ENCODE data around the gene SLC25A38. TPM values are rescaled to one million over a fixed set of nuclear protein-coding genes. Genes with fewer than 3 reads are reported as not detected.

The SLC25A38 gene
- total RNA-seq, 1 donor from 2014 or later: 25.6 TPM

DNA sequence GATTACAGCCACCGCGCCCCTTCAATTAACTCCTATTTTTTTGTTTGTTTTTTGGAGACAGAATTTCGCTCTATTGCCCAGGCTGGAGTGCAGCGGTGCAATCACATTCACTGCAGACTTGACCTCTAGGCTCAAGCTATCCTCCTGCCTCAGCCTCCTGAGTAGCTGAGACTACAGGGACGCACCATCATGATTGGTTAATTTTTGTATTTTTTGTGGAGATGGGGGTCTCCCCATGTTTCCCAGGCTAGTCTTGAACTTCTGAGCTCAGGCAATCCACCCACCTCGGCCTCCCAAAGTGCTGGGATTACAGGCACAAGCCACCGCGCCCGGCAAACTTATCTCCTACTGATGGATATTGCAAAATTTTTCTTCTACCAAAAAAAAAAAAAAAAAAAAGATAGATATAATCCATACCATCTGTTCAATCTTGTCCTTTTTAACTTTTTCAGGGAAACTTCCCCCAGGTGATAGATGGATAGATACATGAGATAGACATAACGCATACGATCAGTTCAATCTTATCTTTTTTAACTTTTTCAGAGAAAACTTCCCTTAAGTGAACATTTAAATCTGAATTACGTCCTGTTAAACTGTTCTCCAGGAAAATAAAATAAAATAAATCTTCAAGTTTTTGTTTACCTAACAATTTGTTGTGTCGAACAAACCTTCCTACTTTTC lies 22.7 kb downstream of the SLC25A38 start:
- H3K27ac Mint-ChIP-seq: peak overlapping the region; percentile 98

DNA sequence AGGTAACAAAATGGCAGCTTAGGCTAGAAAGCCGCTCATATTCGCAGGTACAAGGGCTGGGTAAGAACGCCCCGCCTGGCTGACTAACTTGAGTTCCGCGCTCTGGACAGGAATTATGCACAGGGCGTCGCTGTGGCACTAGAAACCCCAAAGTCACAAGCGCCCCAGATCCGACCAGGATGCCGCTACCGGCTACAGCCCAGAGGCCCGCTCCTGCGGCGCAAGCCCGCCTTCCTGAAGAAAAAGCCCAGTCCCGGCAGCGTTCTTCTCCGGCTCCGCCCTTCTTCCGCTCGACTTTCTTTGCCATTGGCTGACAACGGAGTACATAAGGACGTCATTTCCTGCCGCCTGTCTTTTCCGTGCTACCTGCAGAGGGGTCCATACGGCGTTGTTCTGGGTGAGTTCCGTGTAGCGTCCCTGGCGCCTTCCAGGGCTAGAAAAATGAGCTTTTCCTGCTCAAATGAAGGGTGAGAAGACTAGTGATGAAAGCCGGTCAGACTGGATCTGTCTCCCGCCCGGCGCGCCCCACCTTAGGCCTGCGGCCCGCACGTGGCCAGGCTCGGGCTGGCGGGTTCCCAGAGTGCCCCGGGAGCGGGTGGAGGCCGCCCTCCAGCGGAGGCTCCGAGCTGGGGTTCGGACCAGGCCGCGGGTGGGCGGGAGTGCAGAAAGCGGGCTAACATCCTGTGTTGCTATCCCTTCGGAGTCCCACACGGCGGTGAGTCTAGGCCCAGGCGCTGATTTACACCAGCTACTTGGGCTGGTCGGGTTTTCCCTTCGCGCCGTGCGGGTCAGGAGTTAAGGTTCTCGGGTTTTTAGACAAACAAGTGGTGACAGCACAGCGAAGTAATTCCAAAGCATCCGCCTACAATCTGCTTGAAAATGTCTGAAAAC lies 23.4 kb downstream of the SLC25A38 start, which contains the start of gene RPSA:
Gene RPSA, plus strand, starts transcription at position 353 of the 891 bp plus-strand sequence. CDS start 934 bp downstream, outside the sequence.
- Mint-ChIP-seq H3K9me3 (no peaks in the 10 kb centered on the region), H3K4me3 (peak within 1 kb of the TSS; percentile 91), H3K27ac (peak within 1 kb of the TSS; percentile 98), H3K4me1 (peaks cover 24% of the 10 kb centered on the region), H3K36me3 (peaks cover 18% of the 10 kb centered on the region), H3K27me3 (ENCODE audit: low read depth) (no peaks in the 10 kb centered on the region)
- TF ChIP-seq, protein P1, sequence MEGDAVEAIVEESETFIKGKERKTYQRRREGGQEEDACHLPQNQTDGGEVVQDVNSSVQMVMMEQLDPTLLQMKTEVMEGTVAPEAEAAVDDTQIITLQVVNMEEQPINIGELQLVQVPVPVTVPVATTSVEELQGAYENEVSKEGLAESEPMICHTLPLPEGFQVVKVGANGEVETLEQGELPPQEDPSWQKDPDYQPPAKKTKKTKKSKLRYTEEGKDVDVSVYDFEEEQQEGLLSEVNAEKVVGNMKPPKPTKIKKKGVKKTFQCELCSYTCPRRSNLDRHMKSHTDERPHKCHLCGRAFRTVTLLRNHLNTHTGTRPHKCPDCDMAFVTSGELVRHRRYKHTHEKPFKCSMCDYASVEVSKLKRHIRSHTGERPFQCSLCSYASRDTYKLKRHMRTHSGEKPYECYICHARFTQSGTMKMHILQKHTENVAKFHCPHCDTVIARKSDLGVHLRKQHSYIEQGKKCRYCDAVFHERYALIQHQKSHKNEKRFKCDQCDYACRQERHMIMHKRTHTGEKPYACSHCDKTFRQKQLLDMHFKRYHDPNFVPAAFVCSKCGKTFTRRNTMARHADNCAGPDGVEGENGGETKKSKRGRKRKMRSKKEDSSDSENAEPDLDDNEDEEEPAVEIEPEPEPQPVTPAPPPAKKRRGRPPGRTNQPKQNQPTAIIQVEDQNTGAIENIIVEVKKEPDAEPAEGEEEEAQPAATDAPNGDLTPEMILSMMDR (IDR thresholded peaks at IDR 0.05; ENCODE audit: unreplicated experiment): no peak
- DNase-seq (ENCODE audit: low spot score in 2 of 2, unreplicated experiment in 2 of 2): peak; percentile 81 to 90

More for the DNA sequence above, 22.7 kb downstream of the SLC25A38 start:
- peaks cover 15% of the 10 kb centered on the region for H3K36me3 Mint-ChIP-seq
- peak overlapping the region; percentile 91 for H3K4me3 Mint-ChIP-seq
- DNase-seq (ENCODE audit: low spot score in 2 of 2, unreplicated experiment in 2 of 2): no peak
- no peaks in the 10 kb centered on the region for H3K9me3 Mint-ChIP-seq
- H3K4me1 Mint-ChIP-seq: peaks cover 24% of the 10 kb centered on the region
- no peaks in the 10 kb centered on the region for H3K27me3 Mint-ChIP-seq (ENCODE audit: low read depth)
- TF ChIP-seq, protein P1 (IDR thresholded peaks at IDR 0.05; ENCODE audit: unreplicated experiment): no peak

DNA sequence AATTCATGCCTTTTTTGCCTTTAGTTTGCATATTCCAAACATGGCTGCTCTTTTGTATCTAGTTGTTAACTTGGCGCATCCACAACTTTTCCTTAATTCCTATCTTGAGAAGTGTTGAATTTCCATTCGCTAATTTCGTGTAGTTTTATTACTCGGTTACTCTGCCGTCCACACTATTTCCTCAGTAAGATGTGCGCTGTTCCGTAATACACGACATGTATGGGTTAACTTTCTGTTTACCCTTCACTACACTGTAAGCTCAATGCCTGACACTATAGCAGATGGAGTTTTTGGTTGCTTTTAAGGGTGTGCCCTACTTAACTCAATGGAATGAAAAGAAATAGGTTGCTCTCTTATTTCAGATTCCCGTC lies 24.1 kb downstream of the SLC25A38 start:
- Mint-ChIP-seq H3K4me1 (peaks cover 24% of the 10 kb centered on the region), H3K36me3 (peaks cover 22% of the 10 kb centered on the region), H3K27me3 (ENCODE audit: low read depth) (no peaks in the 10 kb centered on the region), H3K27ac (peak overlapping the region; percentile 83), H3K9me3 (no peaks in the 10 kb centered on the region), H3K4me3 (peak overlapping the region; percentile 91)
- TF ChIP-seq, protein P1 (IDR thresholded peaks at IDR 0.05; ENCODE audit: unreplicated experiment): no peak
- no peak for DNase-seq (ENCODE audit: low spot score in 2 of 2, unreplicated experiment in 2 of 2)

DNA sequence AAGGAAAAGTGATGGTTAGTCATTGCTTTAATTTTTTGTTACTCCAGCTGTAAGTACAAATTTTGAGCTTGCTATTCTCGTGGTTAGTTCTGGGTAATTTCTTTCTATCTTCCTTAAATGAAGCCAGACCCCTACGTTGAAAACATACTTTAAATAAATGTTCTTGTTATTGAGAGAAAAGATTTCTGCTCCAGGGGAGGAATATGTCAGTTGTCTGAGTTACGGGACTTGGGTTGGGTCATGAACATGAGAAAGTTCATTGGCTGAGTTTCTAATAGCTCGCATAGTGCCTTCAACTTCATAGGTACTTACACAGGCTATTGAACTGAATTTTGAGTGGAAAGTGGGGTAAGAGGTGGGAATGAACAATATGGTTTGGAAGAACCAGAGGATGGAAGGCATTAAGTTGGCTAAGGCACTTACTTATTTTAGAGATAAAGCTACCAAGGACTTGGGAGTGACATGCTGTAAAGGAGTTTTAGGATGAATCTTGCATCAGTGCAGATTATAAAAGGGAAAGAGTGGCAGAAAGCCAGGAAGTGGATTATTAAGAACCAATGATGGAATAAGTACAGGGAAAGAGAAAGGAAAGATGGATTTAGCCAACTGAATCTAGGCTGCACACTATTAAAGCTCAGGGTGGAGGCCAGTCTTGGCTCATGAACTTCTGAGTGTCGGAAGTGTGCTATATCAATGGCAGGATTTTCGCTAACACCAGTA lies 24.8 kb downstream of the SLC25A38 start:
- H3K27ac Mint-ChIP-seq: peak overlapping the region; percentile 70
- H3K27me3 Mint-ChIP-seq (ENCODE audit: low read depth): no peaks in the 10 kb centered on the region
- peak overlapping the region; percentile 91 for H3K4me3 Mint-ChIP-seq
- peaks cover 24% of the 10 kb centered on the region for H3K4me1 Mint-ChIP-seq
- no peaks in the 10 kb centered on the region for H3K9me3 Mint-ChIP-seq
- H3K36me3 Mint-ChIP-seq: peaks cover 28% of the 10 kb centered on the region
- no peak for DNase-seq (ENCODE audit: low spot score in 2 of 2, unreplicated experiment in 2 of 2)
- TF ChIP-seq, protein P1 (IDR thresholded peaks at IDR 0.05; ENCODE audit: unreplicated experiment): no peak
